TTC549 (cell line): ENCODE results near the gene ARHGAP42.
A peak's percentile ranks its signal among the peaks of the same experiment; 100 is the strongest.
"Not testable (repeated sequence)": the region's sequence is repeated elsewhere in the genome, so short reads cannot be mapped to it uniquely, and the experiment has no call there.

Experiments used
- FAIRE-seq: peaks from 2 replicates; lab custom pipeline; 2012; peaks lifted over from hg19 to GRCh38; lab: Jason Lieb, UNC

The ARHGAP42 gene

DNA sequence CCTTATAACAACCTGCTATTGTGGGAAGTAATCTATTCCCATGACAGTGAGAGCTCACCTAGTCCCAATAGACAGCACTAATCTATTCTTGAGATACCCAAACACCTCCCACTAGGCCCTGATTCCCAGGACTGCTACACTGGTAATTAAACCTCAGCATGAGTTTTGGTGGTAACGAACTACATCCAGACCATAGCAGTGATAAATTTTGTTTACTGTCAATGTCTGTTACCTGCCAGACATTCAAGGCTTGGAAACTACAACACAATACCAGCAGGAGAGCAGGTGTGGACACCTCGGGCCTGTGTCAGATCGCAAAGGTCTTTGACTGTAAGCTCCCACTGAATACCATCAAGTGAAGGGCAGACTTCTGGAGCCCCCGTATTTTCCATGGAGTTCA lies 187.1 kb downstream of the ARHGAP42 start:
- no peak for FAIRE-seq

DNA sequence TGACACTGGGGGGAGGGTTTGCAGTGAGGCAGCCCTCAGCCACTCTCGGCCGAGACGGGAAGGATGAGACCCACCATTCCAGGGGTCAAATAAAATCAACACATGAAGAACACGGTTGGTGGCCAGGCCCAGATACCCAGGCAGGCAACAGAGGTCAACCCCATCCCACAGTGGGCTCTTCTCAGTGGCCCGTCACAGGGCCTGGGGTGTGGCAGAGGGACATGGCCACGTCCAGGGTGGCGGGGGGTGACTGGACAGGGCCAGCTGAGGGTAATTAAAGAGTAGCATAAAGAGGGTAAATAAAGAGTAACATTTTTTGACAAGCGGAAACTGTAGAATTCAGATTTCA lies 188.4 kb downstream of the ARHGAP42 start:
- no peak for FAIRE-seq

GRCh38 chr11:100876815-100877520 lies 189.9 kb downstream of the ARHGAP42 start:
- FAIRE-seq: peak; percentile 26

DNA sequence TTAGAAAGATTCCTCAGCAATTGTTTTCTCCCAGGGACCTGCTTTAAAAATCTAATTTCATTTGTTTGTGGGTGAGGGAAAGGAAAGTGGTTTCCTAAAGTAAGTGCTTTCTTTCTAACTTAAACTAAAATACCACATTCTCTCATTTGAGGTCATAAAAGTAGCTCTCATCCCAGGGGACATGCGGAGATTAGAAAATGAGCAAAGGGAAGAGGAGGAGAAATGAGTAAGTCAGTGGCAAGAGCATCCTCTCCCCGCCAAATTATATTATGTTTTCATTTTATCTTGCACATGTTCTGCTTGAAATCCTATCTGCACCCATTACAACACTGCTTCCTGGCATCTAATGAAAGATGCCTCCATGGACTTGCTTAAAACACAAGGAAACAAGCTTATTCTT lies 191.4 kb downstream of the ARHGAP42 start:
- FAIRE-seq: no peak

DNA sequence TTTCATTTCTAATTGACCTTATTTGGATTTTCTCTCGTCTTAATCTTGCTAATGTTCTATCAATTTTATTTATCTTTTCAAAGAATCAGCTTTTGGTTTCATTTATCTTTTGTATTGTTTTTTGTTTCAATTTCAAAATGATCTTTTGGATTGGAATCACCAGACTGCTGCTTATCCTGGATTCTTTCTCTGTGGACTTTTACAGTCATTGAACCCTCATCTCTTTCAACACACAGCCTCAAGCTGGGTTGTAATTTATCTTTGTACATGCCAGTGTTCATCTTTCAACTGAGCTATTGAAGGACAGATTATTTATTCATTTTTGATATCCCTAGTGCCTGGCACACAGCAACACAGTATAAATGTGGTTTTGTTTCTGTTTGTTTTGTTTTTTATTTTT lies 195.9 kb downstream of the ARHGAP42 start:
- FAIRE-seq: no peak

- FAIRE-seq: no peak
Measured at GRCh38 chr11:100883830-100884229, 196.7 kb downstream of the ARHGAP42 start.

- FAIRE-seq: no peak
Measured at GRCh38 chr11:100887659-100888058, 200.6 kb downstream of the ARHGAP42 start.

- no peak for FAIRE-seq
Measured at GRCh38 chr11:100888836-100889235, 201.7 kb downstream of the ARHGAP42 start.

DNA sequence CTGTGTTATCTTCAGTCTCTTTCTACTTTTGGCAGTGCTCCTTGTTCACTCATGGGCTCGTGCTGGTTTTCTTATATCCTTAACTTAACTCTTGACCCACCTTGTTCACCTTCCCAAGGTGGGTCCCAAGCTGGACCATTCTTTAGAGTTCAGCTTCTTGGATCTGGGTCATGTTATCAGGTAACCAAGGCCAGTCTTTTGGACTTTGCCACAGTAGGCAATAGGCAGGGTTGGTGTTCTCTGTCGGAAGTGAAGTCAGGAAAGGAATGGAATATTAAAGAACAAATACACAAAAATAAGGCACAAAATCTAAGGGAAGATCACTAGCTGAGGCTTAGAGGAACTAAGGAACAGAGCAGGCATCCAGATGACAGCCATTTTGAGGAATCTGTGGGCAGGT lies 202.7 kb downstream of the ARHGAP42 start:
- FAIRE-seq: no peak

- FAIRE-seq: no peak
Measured at GRCh38 chr11:100890789-100891188, 203.7 kb downstream of the ARHGAP42 start.

- no peak for FAIRE-seq
Measured at GRCh38 chr11:100892886-100893285, 205.8 kb downstream of the ARHGAP42 start.

DNA sequence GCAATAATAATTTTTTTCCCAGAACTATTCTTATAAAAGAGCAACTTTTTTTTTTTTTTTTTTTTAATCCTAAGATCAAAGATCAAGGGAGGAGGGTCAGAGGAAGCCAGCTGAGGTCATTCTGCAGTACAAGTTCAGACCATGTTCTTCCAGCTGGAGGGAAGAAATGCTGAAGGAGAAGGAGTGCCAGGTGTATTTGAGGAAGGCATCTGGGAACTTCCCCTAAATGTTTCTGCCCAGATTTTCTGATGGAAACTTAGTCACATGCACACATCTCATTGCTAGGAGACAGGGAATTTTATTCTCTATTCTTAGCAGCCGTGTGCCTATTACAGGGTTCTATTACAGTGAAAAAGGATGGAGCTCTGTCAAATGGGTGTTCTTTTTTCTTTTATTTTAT lies 208.4 kb downstream of the ARHGAP42 start:
- no peak for FAIRE-seq

- not testable (repeated sequence) for FAIRE-seq
Measured at GRCh38 chr11:100895976-100896375, 208.9 kb downstream of the ARHGAP42 start.

DNA sequence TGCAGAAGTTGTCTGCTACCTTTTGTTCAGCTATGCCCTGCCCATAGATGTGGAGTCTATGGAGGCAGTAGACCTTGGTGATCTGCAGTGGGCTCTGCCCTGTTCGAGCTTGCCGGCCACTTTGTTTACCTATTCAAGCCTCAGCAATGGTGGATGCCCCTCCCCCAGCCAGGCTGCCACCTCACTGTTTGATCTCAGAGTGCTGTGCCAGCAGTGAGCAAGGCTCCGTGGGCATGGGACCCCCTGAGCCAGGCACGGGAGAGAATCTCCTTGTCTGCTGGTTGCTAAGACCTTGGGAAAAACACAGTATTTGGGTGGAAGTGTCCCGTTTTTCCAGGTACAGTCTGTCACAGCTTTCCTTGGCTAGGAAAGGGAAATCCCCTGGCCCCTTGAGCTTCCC lies 214.4 kb downstream of the ARHGAP42 start:
- not testable (repeated sequence) for FAIRE-seq

DNA sequence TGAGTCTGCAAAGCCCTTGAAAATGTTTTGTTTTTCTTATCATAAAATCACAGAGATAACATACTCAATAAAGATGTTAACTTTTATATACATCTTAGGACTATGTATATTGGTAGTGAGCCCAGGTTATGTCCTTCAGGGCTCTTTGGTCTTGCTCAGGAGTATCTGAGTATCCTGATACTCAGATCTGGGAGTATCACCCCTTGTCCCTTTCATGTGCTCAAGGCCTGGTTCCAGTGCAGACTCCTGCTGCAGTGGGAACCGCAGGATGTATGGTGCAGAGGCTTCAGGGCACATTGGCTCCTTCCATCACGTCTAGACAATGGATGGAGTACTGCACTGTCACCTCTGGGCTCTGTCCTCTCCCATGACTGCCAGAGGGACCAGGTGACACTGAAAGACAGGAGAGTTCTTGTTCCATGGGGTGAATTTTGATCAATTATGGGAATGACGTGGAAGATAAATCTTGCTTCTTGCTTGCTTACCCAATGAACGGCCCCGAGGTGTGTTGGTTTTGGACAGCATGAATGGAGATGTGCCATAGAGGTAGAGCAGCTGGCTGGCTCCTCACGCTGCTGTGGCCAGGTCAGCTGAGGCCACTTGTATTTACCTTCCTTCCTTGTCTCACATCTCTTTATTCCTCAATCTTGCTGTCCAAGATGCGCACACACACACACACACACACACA lies 215.5 kb downstream of the ARHGAP42 start:
- FAIRE-seq: no peak

DNA sequence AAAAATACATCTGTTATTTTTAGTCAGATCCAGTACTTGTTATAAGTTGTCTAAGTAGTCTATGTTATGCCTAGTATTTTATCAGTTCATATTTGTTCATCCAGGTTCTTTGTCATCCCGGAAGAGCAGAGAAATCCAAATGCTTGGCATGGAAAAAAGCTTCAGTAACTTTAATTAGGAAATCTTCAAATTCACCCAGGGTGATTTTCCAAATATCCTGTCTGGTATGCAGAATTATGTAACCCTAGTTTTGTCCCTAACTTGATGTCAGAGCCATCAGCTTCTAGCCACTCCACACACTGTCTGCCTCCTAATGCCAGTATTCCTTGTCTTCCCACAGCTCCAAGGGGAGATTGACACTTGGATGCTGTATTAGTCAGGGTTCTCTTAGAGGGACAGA lies 216.2 kb downstream of the ARHGAP42 start:
- FAIRE-seq: no peak

DNA sequence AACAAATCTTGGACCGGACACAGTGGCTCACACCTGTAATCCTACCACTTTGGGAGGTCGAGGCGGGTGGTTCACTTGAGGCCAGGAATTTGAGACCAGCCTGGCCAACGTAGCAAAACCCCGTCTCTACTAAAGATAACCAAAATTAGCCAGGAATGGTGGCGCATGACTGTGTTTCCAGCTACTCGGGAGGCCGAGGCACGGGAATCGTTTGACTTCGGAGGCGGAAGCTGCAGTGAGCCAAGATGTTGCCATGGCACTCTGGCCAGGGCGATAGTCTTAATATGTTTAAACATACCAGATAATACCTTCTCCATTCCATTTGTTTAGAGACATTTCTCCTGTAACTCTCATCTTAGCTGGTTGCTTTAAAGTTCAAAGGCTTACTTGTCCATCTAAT lies 218.6 kb downstream of the ARHGAP42 start:
- FAIRE-seq: no peak

GRCh38 chr11:100908746-100909145 lies 221.7 kb downstream of the ARHGAP42 start:
- FAIRE-seq: no peak

DNA sequence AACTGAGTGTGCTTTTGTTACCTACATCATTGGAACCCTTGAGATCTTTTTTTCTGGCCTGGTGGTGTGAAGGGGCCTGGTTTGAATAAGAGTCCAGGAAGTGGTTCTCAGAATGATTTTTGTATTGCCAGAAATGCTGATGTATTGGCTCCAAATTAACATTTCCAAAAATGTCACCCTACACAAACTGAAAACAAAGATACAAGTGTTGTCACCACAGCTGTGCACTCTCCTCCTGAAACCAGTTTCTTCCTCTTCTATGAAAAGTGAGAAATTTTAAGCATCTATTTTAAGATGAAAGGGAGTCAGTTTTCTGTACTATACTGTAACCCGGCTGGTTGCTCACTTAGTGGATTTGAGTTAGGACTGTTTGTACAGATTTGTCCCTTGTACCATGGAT lies 223.7 kb downstream of the ARHGAP42 start:
- no peak for FAIRE-seq

DNA sequence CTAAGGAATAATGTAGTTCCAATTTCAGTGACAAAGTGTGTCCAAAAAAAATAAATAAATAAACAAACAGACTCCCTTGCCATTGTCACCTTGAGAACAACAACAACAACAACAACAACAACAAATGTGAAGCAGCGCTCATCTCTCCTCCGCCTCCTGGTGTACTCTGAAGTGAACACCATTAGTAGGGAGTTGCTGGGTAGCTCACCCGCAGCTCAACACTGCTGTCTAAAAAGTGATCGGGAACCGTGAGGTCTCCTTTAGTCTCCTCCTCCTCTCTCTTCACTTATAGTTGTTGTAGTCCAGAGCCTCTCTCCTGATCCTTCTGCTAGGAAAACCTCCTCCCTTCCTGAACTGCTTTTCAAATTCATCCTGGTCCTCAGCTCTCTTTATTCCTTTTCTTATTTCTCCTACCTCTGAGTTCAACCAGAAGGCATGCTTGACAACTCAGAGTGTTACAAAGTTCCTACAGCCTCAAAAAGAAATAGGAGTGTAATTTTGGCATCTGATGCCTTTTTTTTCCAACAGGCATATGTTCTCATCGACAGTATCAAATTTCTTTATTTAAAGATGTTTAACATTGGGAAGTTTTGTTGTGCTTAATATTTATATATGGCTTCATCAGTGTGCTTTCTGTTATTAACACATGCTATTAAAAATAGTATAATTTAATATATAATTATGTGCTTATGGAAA lies 227.5 kb downstream of the ARHGAP42 start:
- FAIRE-seq: no peak

- no peak for FAIRE-seq
Measured at GRCh38 chr11:100918551-100919500, 231.7 kb downstream of the ARHGAP42 start.

DNA sequence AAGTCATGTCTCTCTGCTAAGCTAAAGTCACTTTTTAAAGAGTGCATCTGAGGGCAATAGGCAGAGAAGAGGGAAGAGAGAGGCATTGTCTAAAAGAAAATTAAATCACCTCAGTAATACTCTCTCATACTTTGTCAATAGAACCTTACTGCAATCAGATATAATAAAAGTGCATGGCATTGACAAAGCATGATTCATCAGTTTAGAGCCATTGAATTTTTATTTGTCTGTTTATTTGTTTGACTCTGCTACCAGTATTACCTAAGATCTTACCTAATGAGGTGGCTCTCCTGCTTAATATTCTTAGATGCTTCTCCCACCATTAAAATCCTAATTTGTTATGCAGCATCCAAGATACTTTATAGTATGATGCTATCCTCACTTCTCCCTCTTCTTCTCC lies 233.5 kb downstream of the ARHGAP42 start:
- FAIRE-seq: no peak
